ENCODE results near the gene PTPN23. TPM values are rescaled to one million over a fixed set of nuclear protein-coding genes. Genes with fewer than 3 reads are reported as not detected.

The PTPN23 gene
- total and polyA plus RNA-seq, 2 of the 8 experiments (the other 6 are each of a cell fraction or from before 2014, with no cell fraction given), result 2.9 to 46.7 TPM

- peaks cover 0 to 25% (median 12%) of the 10 kb centered on the region in 4 experiments; a peak in 6 of 8 replicates for H3K36me3 ChIP-seq (ENCODE audit: control insufficient read depth in 2 of 4, insufficient read depth in 4 of 4, low read length in 3 of 4)
- H4K91ac ChIP-seq (replicated peaks; ENCODE audit: insufficient read length, low read length), result no peak overlapping the region
- H3K27me3 ChIP-seq (replicated peaks in 1 of 4; ENCODE audit: control insufficient read depth in 3 of 4, extremely low read depth in 1 of 4, insufficient read depth in 3 of 4, low read length in 3 of 4), result no peaks in the 10 kb centered on the region
- H3K23me2 ChIP-seq (ENCODE audit: low read depth, low read length), result no peaks in the 10 kb centered on the region
- no peaks in the 10 kb centered on the region for H3K4me1 ChIP-seq (replicated peaks in 1 of 4; ENCODE audit: control insufficient read depth in 3 of 4, insufficient read depth in 4 of 4, low read length in 3 of 4)
- H3K9me3 ChIP-seq (ENCODE audit: insufficient read depth in 2 of 2, low read depth in 1 of 2, low read length in 1 of 2), result no peaks in the 10 kb centered on the region
- FAIRE-seq (no peak), DNase-seq (ENCODE audit: low read depth in 1 of 2, low spot score in 2 of 2) (no peak)
- H2BK5ac ChIP-seq (ENCODE audit: low read depth, low read length), result no peak overlapping the region; the same call in 1 of the 2 replicates
- no peak overlapping the region for H4K5ac ChIP-seq (ENCODE audit: insufficient read length, low read depth, low read length)
- H4K20me1 ChIP-seq (replicated peaks in 1 of 2; ENCODE audit: control insufficient read depth in 1 of 2, insufficient read depth in 2 of 2, low read length in 2 of 2), result peaks cover 6 to 21% of the 10 kb centered on the region in 2 experiments
- H4K8ac ChIP-seq (ENCODE audit: extremely low read depth, insufficient read depth, low read length), result no peak overlapping the region; the same call in 1 of the 2 replicates
- H2BK120ac ChIP-seq (replicated peaks; ENCODE audit: low read depth, low read length), result no peak overlapping the region
- no peak overlapping the region for H2BK15ac ChIP-seq (ENCODE audit: low read length)
- no peak overlapping the region for H3K27ac ChIP-seq (ENCODE audit: low read depth, low read length)
- no peak overlapping the region for H2BK12ac ChIP-seq (ENCODE audit: low read depth, low read length)
- POLR2A ChIA-PET (ENCODE audit: partially characterized antibody), result interaction anchor here (1.0 kb wide), 1 partner anchor 12 kb away, joined by 3 read pairs; no protein-coding TSS in a partner anchor
- H3K23ac ChIP-seq (ENCODE audit: insufficient read length), result no peak overlapping the region
- CTCF ChIA-PET (ENCODE audit: partially characterized antibody), result interaction anchor here (0.6 to 6.5 kb wide), 8 partner anchors 10 to 199 kb away, joined by 3 to 55 read pairs (median 6); no protein-coding TSS in a partner anchor
- no peak overlapping the region for H3K9ac ChIP-seq (replicated peaks in 1 of 4; ENCODE audit: extremely low read depth in 1 of 4, low read depth in 3 of 4, low read length in 3 of 4)
- no peak overlapping the region for H3K14ac ChIP-seq (ENCODE audit: insufficient read length)
- H3K4me3 ChIP-seq (ENCODE audit: extremely low read depth in 1 of 4, insufficient read depth in 2 of 4, low read depth in 3 of 4, low read length in 4 of 4), result no peak overlapping the region
- H3K4me2 ChIP-seq (ENCODE audit: insufficient read depth in 1 of 2, low read depth in 2 of 2, low read length in 2 of 2), result no peak overlapping the region
- no peak overlapping the region for H2AFZ ChIP-seq (ENCODE audit: low read length)
- no peak overlapping the region for H2BK20ac ChIP-seq (ENCODE audit: low read length)
- no peak overlapping the region for H2AK5ac ChIP-seq (ENCODE audit: low read depth, low read length)
- H3K79me2 ChIP-seq (ENCODE audit: control insufficient read depth in 1 of 2, insufficient read depth in 2 of 2, low read length in 2 of 2), result peaks cover 0 to 3% of the 10 kb centered on the region in 2 experiments; a peak in 1 of 4 replicates
- no peak overlapping the region for H3K18ac ChIP-seq (ENCODE audit: extremely low read depth, low read length)
- no peak overlapping the region for H3K56ac ChIP-seq (replicated peaks; ENCODE audit: insufficient read length, low read depth, low read length)
- 94% methylated on average over 25 of the region's 31 CpGs; no CpG with 5 or more reads in 1 of the 2 experiments for WGBS, 2 experiments (ENCODE audit: extremely low coverage in 1 of 2, insufficient coverage in 1 of 2, insufficient read length in 1 of 2, insufficient replicate concordance in 2 of 2, low coverage in 1 of 2, low lambda C conversion rate in 2 of 2, missing lambda C conversion rate in 1 of 2)
- peak overlapping the region; percentile 33 for H3K4ac ChIP-seq (replicated peaks; ENCODE audit: insufficient read length, low read depth, low read length)
- 0 out of 2 replicates have a peak, but pooled peaks cover 2% of the 10 kb centered on the region for H3K79me1 ChIP-seq (ENCODE audit: low read depth, low read length)
- TF ChIP-seq JUN (IDR thresholded peaks at IDR 0.05; ENCODE audit: low read depth, low read length), result no peak
- TF ChIP-seq SP4 (IDR thresholded peaks at IDR 0.05; ENCODE audit: low read length), result no peak
- no peak for TF ChIP-seq SAP30 (IDR thresholded peaks at IDR 0.05; ENCODE audit: insufficient read depth, insufficient replicate concordance, low read length)
- TF ChIP-seq TBP (IDR thresholded peaks at IDR 0.05; ENCODE audit: low read depth, low read length), result no peak
- no peak for TF ChIP-seq SP1 (IDR thresholded peaks at IDR 0.05; ENCODE audit: low read depth, low read length)
- TF ChIP-seq GABPA (IDR thresholded peaks at IDR 0.05; ENCODE audit: borderline replicate concordance, insufficient read depth, low read length), result no peak
These were observed 25.3 kb downstream of the PTPN23 start for GRCh38 chr3:47405820-47406761.
